HG02642 (cell line): ENCODE data around the gene ZFHX3.

Experiments used
- ATAC-seq: cut with Tn5 transposase; IDR thresholded peaks from one replicate; pipeline ENCODE4 v1.9.1; 2021; ENCODE audit warnings: mild to moderate bottlenecking; ENCODE audit not compliant: unreplicated experiment, poor library complexity

ZFHX3 gene

DNA sequence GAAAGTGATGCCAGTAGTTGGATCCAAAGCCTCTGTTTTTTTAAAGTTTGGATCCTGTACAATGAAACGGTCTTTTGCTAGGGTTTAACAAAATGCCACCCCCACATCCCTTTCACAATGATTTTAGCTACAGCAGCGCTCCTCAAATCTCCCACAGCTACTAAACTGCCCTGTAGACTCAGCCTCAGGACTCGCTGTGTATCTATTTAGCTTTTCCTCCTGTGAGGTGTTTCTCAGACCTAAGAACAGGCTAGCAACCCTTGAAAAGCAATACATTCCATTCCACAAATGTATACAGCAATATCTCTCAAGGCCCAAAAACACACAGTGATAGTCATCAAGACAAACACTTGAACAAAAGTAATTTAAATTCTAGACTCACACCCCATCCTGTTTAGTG is 206.4 kb downstream of the ZFHX3 start:
- ATAC-seq, result no peak

DNA sequence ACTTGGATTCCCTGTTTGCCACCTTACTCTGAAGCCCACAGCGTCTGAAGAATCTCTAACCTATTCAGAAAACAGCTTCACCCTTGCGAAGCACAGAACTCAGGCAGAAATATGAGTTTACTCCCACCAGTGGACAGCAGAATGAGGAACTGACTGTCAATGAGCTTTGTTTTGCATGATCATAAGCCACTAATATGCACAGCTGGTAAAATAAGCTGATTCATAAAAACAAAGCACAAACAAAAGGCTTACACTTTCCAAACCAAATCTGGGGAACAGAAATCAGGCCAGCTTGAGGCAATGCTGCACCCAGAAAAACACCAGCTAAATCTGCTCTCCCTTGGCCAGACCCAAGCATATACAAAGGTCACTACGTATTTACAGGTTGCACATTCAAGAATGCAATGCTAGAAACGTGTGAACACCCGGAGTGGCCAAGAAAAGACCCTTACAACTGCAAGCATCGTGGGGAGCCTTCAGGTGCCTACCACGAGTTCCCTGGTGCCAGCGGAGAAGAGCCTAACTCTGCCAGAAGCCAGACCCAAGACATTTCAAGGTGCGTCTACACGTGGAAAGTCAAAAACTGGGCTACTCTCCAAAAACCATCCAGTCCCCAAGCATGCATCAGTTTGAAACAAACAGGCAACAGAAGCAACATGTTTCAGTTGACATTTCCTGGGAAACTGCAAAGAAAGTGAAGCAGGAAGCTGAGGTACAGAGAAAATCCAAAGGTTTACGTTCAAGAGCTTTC is 207.1 kb downstream of the ZFHX3 start:
- ATAC-seq, result no peak

DNA sequence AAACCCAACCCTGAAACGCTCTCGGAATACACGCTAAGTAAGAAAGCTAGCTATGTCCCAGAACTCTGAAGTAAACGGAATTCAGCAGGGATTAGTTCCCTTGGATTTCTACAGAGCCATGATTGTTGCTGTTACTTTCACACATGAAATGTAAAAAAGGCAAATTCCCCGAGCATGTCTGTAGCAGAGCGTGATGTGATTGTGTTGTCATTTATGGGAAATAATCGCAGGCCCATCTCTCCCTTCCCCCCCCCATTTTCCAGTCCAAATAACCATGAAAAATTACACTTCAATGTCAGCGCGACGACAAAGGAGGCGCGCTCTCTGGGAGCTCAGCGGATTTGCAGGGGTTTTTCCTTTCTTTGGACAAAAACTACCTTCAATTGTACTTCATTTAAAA is 209.0 kb downstream of the ZFHX3 start:
- ATAC-seq, result no peak

DNA sequence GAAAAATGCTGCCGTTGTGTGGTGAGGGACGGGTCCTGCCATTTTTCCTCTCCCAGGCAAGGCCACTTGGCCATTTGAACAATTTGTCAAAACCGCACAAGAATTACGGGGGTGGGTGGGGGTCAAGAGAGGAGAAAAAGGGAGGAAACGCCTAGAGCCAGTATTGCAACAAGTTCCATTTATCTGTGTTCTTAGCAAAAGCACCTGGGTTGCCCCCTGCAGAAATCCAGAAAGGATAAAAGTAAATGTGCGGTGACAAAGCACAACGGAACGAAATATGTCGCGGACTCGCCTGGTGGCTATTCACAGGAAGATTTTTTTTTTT is 209.4 kb downstream of the ZFHX3 start:
- ATAC-seq, result no peak

DNA sequence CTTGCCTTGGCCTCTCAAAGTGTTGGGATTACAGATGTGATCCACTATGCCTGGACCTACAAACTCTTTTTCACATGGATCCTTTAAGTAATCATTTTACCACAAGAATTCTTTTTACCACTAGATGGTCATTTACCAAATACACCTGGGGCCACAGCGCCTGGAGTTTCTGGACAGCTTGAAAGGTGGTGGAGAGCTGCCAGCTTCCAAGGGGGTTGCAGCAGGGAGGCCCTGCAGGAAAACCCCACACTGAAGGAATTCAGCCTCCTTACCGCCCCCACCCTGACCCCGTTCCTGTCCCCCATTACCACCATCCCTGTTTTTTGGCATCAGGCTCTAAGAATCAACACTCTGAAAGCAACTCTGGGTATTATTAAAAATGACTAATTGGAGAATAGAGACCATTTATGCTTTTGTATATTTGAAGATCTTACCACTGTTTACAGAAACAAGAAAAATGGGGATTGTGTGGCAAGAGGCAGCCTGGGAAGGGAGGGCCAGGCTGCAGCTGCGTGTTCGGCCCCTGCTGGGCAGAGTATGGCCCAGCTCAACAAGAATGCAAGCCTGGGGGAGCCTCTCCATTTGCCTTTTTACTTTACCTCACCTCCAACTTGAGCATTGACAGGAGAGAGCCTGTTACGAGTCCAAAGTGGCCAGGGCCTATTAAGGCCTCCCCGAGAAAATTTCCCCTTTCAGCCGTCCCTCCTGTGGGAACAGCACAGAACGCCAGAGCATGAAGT is 209.9 kb downstream of the ZFHX3 start:
- no peak for ATAC-seq

DNA sequence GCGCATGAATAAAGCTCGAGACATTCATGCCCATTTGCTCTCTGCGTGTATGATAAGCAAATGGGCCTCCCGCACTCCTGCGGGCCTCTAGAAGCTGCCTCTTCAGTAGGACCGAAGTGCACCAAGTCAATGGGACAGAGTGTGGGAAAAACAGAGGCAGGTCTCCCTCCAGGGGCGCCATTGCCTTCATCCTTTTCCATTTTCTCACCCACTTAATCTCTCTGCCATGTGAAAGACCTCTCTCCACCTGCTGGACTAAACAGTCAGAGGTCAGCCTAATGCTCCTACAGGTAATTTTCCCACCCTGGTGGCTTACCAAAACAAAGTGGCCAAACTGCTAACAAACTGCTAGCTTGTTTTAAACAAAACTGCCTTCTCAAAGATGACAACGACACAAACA is 210.9 kb downstream of the ZFHX3 start:
- no peak for ATAC-seq

DNA sequence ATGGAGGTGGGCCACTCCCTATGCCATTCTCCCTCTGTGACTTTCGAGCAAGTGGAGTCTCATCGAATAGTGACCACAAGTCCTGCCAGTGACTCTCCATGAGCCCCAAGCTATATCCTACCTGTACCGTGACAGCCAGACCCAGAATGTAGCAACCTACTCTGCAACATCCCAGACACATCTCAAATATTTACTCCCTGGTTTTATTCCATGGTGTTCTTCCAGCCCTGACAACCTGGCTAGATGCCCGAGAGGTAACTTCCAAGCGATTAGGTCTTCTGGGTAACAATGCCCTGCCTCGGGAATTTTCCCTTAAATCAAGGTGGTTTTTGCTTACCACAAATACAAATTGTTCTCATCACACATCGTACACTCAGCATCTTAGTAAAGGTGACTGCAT is 211.7 kb downstream of the ZFHX3 start:
- ATAC-seq, result no peak

DNA sequence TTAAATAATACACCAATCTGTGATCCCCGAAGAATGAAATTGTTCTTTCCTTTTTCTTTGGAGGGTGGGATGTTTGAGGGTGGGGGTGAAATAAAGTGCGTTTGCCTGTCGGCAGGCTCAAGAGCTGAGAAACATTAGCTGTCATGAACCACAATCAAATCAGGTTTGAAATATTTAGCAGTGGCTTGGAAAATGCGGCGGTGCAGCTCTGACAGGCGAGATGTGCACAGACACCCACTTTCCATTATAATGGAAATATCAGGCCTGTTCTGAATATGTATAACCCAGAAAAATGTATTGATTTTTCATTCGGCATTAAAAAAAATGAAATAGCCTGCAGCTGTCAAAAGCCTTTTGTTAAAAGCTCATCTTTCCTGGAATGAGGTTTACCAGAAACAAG is 212.8 kb downstream of the ZFHX3 start:
- no peak for ATAC-seq

DNA sequence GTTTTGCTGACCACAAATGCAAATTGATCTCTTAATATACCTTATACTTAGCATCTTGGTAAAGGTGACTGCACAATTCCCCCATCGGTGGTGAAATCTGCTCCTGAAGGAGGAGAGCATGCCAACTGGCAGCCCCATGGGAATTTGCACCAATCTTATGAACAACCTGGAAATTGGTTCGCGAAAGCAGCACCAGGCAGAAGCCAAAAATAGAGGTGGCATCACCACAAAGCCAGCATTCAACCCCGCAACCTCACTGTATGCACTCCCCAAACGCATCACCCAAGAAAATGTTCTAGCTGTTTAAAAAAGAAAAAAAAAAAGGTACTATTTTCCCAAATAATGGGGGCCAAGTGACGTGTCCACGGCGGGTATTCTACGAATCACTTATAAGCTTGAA is 213.4 kb downstream of the ZFHX3 start:
- no peak for ATAC-seq

DNA sequence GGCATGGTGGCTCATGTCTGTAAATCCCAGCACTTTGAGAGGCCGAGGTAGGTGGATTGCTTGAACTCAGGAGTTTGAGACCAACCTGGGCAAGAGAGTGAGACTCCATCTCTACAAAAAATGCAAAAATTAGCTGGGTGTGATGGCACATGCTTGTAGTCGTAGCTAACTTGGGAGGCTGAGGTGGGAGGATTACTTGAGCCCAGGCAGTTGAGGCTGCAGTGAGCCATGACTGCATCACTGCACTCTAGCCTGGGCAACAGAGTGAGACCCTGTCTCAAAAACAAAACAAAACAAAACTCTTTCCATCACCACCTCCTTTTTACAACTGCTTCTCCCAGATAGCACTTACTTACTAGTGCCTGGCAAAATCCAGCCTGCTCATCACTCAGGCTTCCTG is 214.0 kb downstream of the ZFHX3 start:
- ATAC-seq, result no peak

DNA sequence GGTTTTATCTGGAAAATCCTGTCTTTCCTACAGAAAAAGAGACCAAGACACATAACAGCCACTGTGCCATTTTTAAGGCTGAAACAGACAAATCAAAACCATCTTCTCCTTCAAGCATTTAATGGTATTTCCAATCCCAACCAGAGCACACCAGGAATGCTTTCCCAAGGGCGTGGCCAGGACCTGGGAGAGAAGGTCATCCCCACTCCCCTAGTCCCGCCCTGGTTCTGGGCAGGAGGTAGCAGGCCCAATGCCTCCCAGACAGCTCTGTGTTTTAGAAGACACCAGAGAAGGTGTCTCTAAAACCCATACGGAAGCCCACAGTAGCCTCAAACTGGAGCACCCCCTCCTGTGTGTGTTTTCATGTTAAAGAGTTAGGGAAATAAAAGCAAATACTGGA is 214.4 kb downstream of the ZFHX3 start:
- ATAC-seq, result no peak

DNA sequence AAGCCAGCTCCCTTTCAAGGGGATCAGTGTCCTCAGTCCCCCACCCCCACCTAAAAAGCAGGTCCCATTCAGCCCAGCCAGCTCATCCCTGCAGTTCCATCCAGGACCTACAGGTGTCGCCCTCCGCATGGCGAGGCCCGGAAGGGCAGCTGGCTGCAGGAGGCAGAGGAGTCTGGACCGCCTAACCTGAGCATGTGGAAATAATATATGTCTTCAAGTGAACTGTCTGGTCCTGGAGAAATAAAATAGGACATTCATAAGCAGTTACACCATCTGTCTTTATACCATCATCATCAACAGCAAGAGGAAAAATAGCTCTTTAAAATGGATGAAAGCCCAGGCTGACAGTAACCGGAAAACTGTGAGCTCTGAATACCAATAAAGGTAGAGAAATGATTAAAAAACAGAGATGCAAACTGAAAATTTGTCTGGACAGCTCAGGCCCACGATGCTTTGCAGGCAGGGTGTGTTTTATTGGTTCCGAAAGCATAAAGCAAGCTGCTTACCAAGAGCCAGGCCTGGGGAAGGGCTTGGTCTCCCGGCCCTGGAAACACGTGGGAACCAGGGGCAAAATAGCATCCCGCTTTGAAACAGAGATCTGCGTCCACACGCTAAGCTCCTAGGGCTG is 215.2 kb downstream of the ZFHX3 start:
- no peak for ATAC-seq

DNA sequence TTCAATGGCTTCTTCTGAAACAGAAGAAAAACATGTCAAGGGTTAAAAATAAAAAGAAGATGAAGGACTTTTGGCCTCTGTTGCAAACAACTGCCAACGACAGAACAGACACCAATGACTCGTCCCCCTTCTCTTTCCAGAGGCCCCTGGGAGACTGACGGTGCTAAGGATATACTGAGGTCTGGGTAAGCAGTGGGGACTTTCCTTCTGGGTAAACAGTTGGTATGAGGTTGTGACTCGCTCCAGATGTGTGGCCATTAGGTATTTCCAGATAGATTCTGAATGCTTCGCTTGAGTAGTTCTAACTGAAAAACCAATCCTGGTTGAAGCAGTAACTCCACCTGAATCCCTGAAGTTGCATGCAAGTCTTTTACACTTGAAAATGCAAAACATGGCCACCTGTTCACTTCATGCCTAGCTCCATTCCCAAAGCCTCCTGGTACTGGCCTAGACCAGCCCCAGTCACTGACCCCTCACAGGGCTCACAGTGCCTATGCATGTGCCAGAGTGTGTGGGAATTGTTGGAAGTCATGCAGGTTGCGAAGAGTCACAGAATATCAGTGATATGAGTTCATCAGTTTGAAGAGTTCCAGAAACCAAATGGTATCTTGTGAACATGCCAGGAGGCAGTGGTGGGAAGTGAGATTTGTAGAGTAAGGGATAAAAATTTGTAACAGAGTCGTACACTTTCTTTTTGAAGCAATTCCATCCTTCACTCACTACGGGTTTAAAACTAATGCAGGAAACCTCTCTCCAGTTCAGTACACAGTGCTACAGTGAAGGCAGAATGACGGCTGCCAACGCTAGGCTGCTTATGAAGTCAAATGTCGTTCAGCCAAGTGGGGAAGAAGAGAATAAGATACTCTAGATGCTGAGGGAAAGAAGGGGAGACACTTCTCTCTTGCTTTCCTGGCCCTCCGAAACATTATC is 217.8 kb downstream of the ZFHX3 start:
- ATAC-seq, result no peak

DNA sequence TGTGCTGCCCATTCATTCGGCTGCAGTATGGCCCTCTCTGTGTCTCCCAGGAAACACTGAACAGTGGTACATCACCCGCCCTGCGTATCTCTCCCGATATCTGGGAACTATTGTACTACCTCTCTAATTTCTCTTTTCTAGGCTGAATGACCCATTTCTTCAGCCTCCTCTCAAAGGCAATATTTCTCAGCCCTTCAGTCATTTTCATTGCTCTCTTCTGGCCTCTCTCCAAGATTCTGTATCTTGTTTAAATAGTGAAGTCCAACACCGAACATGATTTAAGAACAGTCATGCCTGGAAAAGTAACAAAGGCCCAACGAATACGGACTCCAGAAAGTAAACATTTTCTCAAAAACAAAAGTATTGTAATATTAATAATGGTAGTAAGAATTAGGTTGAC is 220.1 kb downstream of the ZFHX3 start:
- no peak for ATAC-seq

DNA sequence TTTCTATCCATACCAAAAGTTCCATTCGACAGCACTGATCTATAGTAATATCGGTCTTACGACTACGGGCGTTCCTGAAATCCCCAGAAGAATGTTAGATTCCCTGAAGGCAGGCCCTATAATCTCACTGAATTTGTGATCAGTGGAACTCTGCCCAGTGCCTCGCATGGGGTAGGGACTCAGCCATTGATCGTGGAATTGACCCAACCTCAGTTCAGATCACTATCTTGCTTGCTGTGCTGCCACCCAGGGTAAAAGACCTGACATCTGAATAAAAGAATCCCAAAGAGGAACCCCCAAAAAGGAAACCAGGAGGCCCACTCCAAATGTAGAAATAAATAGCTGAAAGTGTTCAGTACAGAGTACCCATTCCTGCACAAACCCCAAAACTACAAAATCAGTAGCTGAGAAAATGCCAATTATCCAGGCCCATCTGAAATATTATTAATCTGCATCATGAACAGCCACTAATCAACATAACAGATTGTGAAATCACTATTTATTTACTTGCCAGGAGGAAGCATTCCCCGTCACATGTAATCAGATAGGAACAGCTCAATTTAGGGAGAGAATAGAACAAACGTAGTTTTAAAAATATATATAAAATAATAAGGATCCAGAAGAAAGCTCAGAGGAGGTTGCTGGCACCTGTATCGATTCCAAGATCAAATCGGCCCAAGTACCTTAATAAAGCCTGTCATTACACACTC is 221.9 kb downstream of the ZFHX3 start:
- no peak for ATAC-seq

DNA sequence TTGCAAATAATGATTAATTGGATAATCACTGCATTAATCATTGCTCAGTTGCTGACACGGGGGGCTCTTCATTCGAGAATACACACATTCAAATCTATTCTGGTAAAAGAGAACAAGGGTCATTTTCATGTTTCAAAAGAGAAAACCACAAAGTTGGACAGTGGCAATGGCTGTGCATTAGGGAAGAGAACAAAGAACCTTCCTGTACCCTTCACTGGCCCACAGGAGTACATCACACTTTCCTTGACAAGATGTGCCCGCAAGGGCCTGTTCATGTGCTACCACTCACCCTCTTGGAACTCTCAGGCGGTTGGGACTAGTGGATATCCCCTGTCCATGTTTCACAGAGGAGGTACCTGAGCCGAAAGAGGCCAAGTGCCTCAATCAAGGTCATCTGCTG is 223.2 kb downstream of the ZFHX3 start:
- no peak for ATAC-seq

DNA sequence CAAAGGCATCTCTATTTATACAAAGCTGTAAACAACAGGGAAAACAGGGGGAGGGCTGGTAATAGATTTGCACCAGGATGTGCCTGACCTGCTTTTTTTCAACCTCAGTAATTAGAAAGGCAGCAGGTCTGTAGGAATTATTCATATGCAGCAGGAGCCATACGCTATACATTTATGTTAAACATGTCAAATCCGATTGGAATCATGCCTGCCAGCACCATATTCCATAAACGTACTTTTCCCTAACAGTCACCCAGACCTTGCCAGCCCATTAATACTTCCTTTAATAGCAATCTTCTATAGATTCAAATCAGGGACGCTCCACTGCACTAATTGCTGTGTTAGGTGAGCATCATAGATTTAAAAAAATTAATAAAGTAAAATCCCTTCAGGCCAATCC is 223.9 kb downstream of the ZFHX3 start:
- ATAC-seq, result no peak

DNA sequence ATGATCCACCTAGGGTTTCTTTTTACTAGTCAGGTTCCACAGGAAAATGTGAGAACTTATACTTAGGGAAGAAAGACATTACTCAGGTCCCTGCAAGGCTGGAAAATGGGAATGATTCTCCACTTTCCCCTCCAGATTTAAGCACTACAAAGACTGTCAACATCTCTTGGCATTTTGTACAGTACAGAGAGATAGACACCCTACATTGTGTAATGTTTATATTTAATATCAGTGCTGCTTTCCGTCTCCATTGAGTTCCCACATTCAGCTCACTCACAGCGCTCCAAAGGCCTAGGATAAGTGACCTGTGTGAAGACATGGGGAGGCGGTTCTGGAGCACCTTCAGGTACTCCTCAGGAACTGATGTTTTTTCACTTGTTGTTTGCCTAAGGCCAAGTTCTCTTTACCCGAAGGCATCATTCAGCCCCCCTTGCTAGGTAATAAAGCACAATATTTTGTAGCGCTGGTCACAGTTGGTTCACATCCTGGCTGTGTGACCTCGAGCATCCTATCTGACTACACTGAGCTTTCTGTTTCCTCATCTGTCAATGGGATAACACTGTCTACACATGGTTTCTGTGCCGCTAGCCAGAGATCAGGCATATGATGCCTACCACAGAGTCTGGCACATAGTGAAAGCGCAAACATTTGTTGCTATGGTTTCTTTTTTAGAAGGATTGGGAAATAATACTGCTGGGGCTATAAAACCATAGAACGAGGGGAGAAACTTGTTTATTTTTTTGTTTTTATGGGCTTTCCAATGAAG is 226.6 kb downstream of the ZFHX3 start:
- no peak for ATAC-seq

DNA sequence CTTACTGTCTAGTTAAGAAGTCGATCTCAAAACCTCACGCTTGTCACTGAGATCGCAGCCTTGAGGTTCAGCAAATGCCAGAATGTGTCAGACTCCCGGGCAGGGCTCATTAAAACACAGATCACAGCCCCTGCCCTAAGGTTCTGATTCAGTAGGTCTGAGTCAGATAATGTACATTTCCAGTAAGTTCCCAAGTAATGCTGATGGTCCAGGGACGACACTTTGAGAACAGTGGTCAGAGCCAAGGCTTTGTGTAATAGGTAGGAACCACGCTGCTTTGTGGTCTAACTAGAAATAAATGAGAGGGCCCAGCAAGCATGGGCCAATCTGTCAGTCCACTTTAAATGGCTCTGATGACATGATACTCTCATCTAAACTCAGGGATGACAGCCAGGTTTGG is 228.6 kb downstream of the ZFHX3 start:
- ATAC-seq, result no peak
